Left ventricle myocardium inferior (tissue), 1 donor: ENCODE measurements around the gene ANKRD24. TPM values are rescaled to one million over a fixed set of nuclear protein-coding genes. Genes with fewer than 3 reads are reported as not detected.

Source experiments
- DNase-seq: peaks from one replicate; pipeline ENCODE4 v3.0.0-alpha.2; 2020
- H3K27ac ChIP-seq: fragments of 200-600 bp; replicated peaks from 2 replicates; pipeline ENCODE4 v1.8.0; 2021
- H3K27me3 ChIP-seq: fragments of 200-600 bp; 2 replicates; pipeline ENCODE4 v1.8.0; 2021; ENCODE audit warnings: low read depth
- H3K36me3 ChIP-seq: fragments of 200-600 bp; 2 replicates; pipeline ENCODE4 v1.8.0; 2021
- H3K4me1 ChIP-seq: fragments of 200-600 bp; 2 replicates; pipeline ENCODE4 v1.8.0; 2021
- H3K4me3 ChIP-seq: fragments of 200-600 bp; 2 replicates; pipeline ENCODE4 v1.8.0; 2021; ENCODE audit warnings: mild to moderate bottlenecking, moderate library complexity
- H3K9me3 ChIP-seq: fragments of 200-600 bp; replicated peaks from 2 replicates; pipeline ENCODE4 v1.8.0; 2021
- intact Hi-C: fragments of 100-400 bp; cut with micrococcal nuclease; formaldehyde crosslinking; loops from one replicate; pipeline ENCODE4 v1.11.0; 2022
- total RNA-seq: library from RNA; stranded (reverse); fragmentation: NEBNext Ultra II Directional; extraction: Animal tissue kit (Norgen Biotek cat#: 25700); gene quantifications from one replicate; pipeline ENCODE4 v1.2.1, GENCODE V29; 2021
- TF ChIP-seq, protein P1 (sequence below): fragments of 200-600 bp; IDR thresholded peaks from 2 replicates; pipeline ENCODE4 v1.8.0; 2021; ENCODE audit warnings: antibody characterized with exemption, mild to moderate bottlenecking, borderline replicate concordance
- donor health status: DM: no; HTN: yes; CAD: no; lungs with severe emphysema.

ANKRD24 gene
- total RNA-seq, 1 donor from 2014 or later, result 0.22 TPM

DNA sequence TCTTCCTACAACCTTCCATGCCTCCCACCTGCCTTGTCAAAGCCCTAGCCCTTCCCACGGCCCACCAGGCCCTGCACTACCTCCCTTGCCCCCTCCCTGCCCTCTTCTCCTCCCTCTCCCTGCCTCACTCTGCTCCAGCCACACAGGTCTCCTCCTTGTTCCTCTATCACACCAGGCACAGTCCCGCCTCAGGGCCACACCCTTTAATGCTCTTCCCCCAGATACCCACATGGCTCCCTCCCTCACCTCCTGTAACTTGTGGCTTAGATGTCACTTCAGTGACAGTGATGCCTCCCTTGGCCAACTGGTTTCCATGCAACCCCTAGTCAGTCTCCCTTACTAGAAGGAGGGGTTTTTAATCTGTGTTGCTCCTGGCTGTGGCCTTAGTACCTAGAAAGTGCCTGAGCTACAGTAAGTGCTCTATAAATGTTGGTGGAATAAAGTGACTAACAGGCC lies 1.4 kb upstream of the ANKRD24 start:
- no peaks in the 10 kb centered on the region for H3K9me3 ChIP-seq
- no peaks in the 10 kb centered on the region for H3K27me3 ChIP-seq
- H3K27ac ChIP-seq, result no peak overlapping the region
- peaks cover 41% of the 10 kb centered on the region for H3K36me3 ChIP-seq
- TF ChIP-seq, protein P1, sequence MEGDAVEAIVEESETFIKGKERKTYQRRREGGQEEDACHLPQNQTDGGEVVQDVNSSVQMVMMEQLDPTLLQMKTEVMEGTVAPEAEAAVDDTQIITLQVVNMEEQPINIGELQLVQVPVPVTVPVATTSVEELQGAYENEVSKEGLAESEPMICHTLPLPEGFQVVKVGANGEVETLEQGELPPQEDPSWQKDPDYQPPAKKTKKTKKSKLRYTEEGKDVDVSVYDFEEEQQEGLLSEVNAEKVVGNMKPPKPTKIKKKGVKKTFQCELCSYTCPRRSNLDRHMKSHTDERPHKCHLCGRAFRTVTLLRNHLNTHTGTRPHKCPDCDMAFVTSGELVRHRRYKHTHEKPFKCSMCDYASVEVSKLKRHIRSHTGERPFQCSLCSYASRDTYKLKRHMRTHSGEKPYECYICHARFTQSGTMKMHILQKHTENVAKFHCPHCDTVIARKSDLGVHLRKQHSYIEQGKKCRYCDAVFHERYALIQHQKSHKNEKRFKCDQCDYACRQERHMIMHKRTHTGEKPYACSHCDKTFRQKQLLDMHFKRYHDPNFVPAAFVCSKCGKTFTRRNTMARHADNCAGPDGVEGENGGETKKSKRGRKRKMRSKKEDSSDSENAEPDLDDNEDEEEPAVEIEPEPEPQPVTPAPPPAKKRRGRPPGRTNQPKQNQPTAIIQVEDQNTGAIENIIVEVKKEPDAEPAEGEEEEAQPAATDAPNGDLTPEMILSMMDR, result no peak
- H3K4me1 ChIP-seq, result peaks cover 25% of the 10 kb centered on the region
- DNase-seq, result no peak
- intact Hi-C loops, result no loop called here
- peak overlapping the region; percentile 93 for H3K4me3 ChIP-seq

GRCh38 chr19:4183967-4184717 lies 1.7 kb downstream of the ANKRD24 start:
- Histone ChIP-seq H3K4me1 (peaks cover 25% of the 10 kb centered on the region), H3K36me3 (peaks cover 14% of the 10 kb centered on the region), H3K27me3 (peaks cover 9% of the 10 kb centered on the region), H3K27ac (no peak overlapping the region), H3K9me3 (no peaks in the 10 kb centered on the region), H3K4me3 (no peak overlapping the region)
- intact Hi-C loops, result no loop called here
- TF ChIP-seq, protein P1, result no peak
- DNase-seq, result no peak

GRCh38 chr19:4184718-4185352 lies 2.3 kb downstream of the ANKRD24 start:
- DNase-seq, result no peak
- H3K27me3 ChIP-seq, result peaks cover 9% of the 10 kb centered on the region
- H3K4me3 ChIP-seq, result no peak overlapping the region
- H3K36me3 ChIP-seq, result peaks cover 7% of the 10 kb centered on the region
- H3K4me1 ChIP-seq, result peaks cover 25% of the 10 kb centered on the region
- H3K27ac ChIP-seq, result no peak overlapping the region
- TF ChIP-seq, protein P1, result no peak
- intact Hi-C loops, result no loop called here
- H3K9me3 ChIP-seq, result no peaks in the 10 kb centered on the region

- peaks cover 9% of the 10 kb centered on the region for H3K27me3 ChIP-seq
- intact Hi-C loops, result no loop called here
- TF ChIP-seq, protein P1, result no peak
- H3K36me3 ChIP-seq, result no peaks in the 10 kb centered on the region
- peaks cover 25% of the 10 kb centered on the region for H3K4me1 ChIP-seq
- no peak for DNase-seq
- H3K27ac ChIP-seq, result no peak overlapping the region
- H3K4me3 ChIP-seq, result no peak overlapping the region
- H3K9me3 ChIP-seq, result no peaks in the 10 kb centered on the region
Measured at GRCh38 chr19:4185413-4186086, 3.1 kb downstream of the ANKRD24 start.

DNA sequence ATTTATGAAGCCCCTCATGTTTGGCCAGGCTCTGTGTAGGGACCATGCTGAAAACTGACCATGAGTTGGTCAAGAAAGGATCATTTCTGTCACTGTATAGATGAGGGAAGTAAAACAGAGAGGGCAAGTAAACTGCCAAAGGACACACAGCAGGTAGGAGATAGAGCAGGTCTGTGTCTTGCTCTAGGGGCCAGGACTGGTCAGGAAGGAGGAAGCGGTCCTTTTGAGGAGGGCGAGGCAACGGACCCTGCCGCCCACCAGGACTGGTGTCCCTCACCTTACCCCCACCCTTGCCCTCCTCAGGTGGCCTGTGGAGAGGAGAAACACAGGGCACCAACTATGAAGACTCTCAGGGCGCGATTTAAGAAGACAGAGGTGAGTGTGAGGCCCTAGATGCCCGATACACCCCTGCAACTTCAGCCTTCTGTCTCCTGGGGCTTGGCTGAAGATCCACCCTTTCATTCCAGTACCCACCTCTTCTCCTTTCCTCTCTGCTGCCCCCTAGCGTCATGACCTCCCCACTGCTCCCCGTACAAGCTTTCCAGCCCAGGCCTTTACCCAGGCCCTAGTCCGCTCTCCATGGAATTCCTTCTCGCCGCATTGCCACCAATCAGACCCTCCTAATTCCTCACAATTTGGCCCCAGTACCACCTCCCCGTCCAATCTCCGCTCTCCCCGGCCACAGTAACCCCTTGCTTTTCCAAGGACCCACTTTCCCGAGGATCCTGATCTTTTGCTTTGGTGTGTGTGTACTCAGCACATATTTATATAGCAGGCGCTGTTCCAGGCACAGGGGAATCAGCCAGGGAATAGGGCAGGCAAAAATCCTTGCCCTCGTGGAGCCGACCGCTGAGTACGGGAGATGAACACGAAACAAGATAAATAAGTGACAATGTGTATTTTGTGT lies 3.9 kb downstream of the ANKRD24 start:
- Histone ChIP-seq H3K36me3 (no peaks in the 10 kb centered on the region), H3K9me3 (no peaks in the 10 kb centered on the region), H3K27me3 (peaks cover 14% of the 10 kb centered on the region), H3K27ac (peak overlapping the region; percentile 38), H3K4me3 (no peak overlapping the region), H3K4me1 (peaks cover 19% of the 10 kb centered on the region)
- TF ChIP-seq, protein P1, result peak; percentile 80
- DNase-seq, result peak; percentile 64
- intact Hi-C loops, result no loop called here
